Mucosa of gallbladder (tissue), 1 donor: ENCODE results near the gene ASIC4. TPM values are rescaled to one million over a fixed set of nuclear protein-coding genes. Genes with fewer than 3 reads are reported as not detected.

Experiments used
- DNase-seq: peaks from one replicate; pipeline ENCODE4 v3.0.0-alpha.2; 2020; ENCODE audit warnings: low spot score
- total RNA-seq: library from RNA; stranded (reverse); gene quantifications from one replicate; pipeline ENCODE4 v1.2.1, GENCODE V29; 2021
- donor health status: DM: no; HTN: no; CAD: no.

Gene ASIC4
- total RNA-seq, 1 donor from 2014 or later = not detected

DNA sequence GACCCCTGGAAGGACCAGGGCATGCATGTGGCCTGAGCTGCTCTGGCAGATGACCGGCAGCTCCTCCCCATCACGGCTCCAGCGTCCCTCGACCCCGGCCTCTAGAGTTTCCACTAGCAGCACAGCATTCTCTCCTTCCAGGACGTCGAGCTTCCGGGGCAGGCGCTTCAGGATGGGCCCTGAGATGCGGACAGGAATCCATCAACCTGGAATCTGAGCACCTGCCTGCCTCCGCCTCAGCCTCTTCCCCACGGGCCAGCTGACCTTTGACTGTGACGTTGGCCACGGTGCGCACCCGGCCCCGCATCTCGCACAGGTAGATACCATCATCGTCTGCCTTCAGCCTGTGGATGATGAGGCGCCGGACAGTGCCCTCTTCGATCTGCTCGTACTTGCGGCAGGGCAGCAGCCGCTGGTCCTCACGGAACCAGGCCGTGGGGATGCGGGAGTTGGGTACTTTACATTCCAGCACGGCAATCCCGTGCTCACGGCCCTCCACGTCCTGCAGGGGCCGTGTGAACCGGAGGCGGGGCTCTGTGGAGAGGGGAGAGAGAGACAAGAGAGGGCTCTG is 53.6 kb downstream of the ASIC4 start:
- no peak for DNase-seq

GRCh38 chr2:219569041-219569440 is 54.8 kb downstream of the ASIC4 start:
- no peak for DNase-seq

GRCh38 chr2:219569635-219570034 is 55.4 kb downstream of the ASIC4 start:
- DNase-seq = no peak

GRCh38 chr2:219570194-219570923 is 56.1 kb downstream of the ASIC4 start:
- DNase-seq = no peak

DNA sequence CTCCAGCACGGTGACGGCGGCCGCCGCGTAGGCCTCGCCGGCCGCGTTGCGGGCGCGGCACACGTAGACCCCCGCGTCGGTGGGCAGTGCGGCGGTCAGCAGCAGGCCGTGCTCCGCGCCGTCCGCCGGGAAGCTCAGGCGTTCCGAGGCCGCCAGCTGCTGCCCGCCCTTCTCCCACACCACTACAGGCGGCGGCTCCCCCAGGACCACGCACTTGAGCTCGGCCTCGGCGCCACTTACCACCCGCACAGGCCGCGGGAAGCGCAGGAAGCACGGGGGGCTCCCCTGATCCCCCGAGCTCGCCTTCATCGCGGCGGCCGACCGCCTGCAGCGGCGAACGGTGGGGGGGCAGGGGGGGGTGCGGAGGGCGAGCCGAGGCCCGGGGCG is 56.6 kb downstream of the ASIC4 start:
- DNase-seq = no peak

- DNase-seq = no peak
Observed at GRCh38 chr2:219571311-219572236, 57.3 kb downstream of the ASIC4 start, which contains the start of gene OBSL1. TSS of gene OBSL1 (minus strand) at chr2:219571539. CDS start at chr2:219571232, 307 bp downstream.

- no peak for DNase-seq
Observed at GRCh38 chr2:219572237-219573001, 58.1 kb downstream of the ASIC4 start, which contains the start of gene INHA. TSS of gene INHA (plus strand) at chr2:219572310. CDS start at chr2:219572375, 65 bp downstream.

GRCh38 chr2:219573166-219573565 is 58.9 kb downstream of the ASIC4 start:
- no peak for DNase-seq

DNA sequence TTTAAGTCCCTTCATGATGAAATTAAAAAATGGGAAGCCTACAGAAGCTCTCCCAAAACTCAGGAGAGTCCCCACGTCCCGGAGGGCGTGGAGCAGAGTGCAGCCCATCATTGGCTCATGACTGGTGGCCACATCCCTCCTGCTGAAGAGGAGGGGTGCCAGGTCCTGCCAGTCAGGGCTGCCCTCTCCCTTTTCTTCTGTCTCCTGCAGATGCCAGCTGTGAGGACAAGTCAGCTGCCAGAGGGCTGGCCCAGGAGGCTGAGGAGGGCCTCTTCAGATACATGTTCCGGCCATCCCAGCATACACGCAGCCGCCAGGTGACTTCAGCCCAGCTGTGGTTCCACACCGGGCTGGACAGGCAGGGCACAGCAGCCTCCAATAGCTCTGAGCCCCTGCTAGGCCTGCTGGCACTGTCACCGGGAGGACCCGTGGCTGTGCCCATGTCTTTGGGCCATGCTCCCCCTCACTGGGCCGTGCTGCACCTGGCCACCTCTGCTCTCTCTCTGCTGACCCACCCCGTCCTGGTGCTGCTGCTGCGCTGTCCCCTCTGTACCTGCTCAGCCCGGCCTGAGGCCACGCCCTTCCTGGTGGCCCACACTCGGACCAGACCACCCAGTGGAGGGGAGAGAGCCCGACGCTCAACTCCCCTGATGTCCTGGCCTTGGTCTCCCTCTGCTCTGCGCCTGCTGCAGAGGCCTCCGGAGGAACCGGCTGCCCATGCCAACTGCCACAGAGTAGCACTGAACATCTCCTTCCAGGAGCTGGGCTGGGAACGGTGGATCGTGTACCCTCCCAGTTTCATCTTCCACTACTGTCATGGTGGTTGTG is 60.4 kb downstream of the ASIC4 start:
- DNase-seq = no peak

DNA sequence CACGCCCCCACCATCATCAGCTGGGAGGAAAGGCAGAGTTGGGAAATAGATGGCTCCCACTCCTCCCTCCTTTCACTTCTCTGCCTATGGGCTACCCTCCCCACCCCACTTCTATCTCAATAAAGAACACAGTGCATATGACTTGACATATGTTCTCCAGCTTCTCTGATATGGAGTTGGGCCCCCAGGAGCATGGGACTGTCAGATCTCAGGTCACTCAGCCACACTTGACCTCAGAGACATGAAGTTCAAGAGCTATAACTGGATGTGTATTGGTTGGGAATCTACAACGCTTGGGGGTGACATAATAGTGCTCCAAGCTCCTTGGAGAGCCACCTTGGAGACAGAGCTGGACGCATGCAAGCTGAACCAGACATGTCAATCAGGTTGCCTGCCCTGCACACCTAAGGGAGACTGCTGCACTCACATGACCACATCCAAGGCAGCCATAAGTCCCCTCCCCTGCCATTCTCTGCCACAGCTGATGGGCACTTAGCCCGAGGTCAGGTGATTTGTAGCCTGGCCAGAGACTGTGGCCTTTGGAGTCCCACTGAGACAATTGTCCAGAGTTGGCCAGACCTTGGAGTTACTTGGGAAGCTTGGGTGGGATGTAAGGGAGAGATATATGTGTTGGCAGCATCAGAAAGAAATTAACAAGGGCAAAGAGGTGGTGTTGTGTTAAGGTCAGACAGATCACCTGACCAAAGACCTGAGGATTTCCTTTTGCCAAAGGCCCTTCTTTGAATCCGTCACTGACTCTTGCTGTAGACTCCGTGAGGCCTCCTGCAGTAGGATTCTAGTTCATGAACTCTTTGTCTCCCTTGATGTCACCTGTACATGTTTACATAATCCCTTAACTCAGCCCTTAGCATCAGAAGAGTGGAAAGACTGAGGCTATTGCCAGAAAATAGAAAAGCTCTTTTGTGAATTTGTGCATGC is 61.6 kb downstream of the ASIC4 start:
- DNase-seq = no peak

DNA sequence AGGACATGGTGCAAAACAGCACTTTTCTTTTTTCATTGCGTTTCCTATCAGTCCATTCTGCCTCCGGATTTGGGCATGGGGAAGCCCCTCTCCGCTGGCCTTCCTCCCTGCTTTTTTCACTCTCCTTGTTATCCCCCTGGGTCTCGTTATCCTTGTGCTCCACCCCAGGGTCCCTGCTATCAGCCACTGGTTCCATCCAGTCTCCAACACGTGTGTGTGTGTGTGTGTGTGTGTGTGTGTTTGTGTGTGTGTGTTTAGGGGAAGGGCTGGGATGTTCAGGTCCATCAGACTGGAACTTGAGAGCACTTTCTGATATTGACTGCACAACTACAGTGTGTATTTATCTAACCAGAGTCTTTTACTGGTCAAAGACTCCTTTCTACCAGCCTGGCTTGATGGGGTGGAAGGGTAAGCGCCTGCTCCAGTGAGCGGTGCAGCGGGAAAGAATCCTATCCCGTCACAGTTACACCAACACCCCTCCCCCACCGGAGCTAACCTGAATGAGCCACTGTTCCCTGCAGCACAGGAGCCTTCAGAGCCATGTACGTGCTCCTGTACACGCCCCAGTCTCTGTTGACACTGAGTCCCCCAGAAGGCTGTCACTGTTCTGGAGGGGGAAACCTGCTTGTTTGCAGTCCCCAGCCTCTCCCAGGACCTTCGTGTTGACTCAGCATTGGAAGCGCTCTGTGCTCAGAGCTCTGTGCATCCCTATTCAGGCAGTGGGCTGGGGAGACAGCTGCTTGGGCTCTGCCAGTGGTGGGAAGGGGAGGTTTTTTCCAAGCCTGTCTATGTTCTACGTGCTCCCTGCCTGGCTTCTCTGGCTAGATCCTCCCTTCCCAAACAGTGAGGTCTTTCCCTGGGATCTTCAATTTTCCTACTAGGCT is 62.5 kb downstream of the ASIC4 start:
- no peak for DNase-seq

- DNase-seq = no peak
Observed at GRCh38 chr2:219578811-219579613, 64.7 kb downstream of the ASIC4 start.

DNA sequence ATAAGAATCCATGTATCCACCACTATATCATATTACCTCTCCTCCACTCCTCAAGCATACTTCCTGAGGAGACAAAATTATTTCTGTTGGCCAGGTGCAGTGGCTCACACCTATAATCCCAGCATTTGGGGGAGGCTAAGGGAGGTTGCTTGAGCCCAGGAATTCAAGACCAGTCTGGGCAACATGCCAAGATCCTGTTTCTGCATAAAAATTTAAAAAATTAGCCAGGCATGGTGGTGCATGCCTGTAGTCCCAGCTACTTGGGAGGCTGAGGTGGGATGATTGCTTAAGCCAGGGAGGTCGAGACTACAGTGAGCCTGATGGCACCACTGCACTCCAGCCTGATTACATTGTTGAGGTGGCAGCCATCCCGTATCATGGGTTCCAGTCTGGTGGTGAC is 67.1 kb downstream of the ASIC4 start:
- DNase-seq = no peak
